ENCODE measurements around the gene RNF151.

- TF ChIP-seq CTCF (conservative IDR thresholded peaks at IDR 0.05; ENCODE audit: low read length) (no peak), EZH2phosphoT487 (IDR thresholded peaks at IDR 0.05; ENCODE audit: borderline replicate concordance, low read depth, low read length) (no peak)
Observed at GRCh38 chr16:1930338-1930720, 36.3 kb upstream of the RNF151 start.

Data from OCI-LY7 (cell line).